Measurements from ENCODE around the gene ANKRD31.

- TF ChIP-seq EZH2 (IDR thresholded peaks at IDR 0.05; ENCODE audit: borderline replicate concordance, low read depth, low read length, poor library complexity, severe bottlenecking) (no peak), CTCF (conservative IDR thresholded peaks at IDR 0.05; ENCODE audit: low read depth, low read length) (no peak)
Measured at GRCh38 chr5:75185763-75186162, 50.9 kb downstream of the ANKRD31 start.

All from A673 (cell line).